ENCODE results near the gene SUN2.
"Not testable (repeated sequence)": the region's sequence is repeated elsewhere in the genome, so short reads cannot be mapped to it uniquely, and the experiment has no call there.

The SUN2 gene, protein sequence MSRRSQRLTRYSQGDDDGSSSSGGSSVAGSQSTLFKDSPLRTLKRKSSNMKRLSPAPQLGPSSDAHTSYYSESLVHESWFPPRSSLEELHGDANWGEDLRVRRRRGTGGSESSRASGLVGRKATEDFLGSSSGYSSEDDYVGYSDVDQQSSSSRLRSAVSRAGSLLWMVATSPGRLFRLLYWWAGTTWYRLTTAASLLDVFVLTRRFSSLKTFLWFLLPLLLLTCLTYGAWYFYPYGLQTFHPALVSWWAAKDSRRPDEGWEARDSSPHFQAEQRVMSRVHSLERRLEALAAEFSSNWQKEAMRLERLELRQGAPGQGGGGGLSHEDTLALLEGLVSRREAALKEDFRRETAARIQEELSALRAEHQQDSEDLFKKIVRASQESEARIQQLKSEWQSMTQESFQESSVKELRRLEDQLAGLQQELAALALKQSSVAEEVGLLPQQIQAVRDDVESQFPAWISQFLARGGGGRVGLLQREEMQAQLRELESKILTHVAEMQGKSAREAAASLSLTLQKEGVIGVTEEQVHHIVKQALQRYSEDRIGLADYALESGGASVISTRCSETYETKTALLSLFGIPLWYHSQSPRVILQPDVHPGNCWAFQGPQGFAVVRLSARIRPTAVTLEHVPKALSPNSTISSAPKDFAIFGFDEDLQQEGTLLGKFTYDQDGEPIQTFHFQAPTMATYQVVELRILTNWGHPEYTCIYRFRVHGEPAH

DNA sequence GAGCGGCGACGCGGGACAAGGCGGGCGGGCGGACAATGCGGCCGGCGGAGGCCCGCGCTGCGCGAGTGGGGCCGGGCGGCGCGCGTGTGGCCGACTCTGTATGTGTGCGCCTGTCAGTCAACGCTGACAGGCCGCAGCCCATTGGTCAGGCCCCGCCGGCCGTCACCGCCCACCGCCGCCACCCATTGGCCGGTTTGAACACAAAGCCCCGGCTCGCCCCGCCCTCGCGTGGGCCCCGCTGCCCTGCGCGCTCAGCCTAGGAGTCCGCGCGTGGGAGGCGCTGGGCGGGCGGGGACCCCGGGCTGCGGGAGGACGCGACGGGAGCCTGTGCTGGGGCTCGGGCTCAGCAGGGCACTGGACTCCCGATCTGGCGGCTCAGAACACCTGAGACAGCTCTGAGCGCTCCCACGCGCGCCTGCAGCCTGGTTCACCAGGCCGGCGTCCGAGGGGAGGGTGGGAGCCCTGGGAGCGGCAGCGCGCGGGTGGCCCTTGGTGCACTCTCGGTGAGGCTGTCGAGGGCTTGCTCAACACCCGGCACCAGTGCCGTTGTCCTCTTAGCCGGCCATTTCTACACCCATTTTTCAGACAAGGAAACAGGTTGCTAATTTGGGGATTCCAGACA lies at the start of gene SUN2:
Gene SUN2 (minus strand): TSS at position 88 of the 622 bp plus-strand sequence. CDS start 3,370 bp downstream, outside the sequence.
- peak; percentile 99 for DNase-seq (ENCODE audit: low spot score)

DNA sequence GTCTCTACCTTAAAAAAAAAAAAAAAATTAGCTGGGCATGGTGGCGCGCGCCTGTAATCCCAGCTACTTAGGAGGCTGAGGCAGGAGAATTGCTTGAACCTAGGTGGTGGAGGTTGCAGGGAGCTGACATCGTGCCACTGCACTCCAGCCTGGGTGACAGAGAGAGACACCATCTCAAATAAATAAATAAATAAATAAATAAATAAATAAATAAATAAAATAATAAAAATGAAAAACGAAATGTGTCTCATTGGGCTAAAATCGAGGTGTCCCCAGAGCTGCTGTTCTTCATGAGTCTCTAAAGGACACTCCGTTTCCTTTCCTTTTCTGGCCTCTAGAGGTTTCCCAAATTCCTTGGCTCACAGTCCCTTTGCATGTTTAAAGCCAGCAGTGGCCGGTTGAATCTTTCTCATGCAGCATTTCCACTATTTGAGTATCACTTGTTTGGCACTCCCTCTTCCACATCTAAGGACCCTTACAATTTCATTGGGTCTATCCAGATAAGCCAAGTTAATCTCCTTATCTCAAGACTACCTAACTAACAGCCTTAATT lies 49.3 kb upstream of the SUN2 start:
- not testable (repeated sequence) for DNase-seq (ENCODE audit: low spot score)

DNA sequence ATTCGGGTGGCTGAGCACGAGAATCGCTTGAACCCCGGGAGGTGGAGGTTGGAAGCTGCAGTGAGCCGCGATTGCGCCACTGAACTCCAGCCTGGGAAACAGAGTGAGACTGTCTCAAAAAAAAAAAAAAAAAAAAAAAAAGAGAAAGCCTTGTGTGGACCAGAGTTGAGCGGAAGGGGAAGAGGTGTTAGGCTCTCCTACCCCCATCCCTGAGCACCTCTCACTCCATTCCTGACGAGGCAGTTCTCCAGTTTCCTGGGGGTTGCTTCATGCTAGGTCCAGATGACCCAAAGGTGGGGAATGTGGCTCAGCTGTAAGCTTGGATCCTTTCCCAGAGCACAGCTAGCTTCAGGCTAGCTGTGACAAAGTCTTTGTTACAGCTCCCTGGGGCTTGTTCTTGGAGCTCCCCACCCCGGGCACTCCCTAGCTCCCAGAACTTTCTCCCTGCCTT lies 46.9 kb upstream of the SUN2 start:
- DNase-seq (ENCODE audit: low spot score): peak; percentile 85

DNA sequence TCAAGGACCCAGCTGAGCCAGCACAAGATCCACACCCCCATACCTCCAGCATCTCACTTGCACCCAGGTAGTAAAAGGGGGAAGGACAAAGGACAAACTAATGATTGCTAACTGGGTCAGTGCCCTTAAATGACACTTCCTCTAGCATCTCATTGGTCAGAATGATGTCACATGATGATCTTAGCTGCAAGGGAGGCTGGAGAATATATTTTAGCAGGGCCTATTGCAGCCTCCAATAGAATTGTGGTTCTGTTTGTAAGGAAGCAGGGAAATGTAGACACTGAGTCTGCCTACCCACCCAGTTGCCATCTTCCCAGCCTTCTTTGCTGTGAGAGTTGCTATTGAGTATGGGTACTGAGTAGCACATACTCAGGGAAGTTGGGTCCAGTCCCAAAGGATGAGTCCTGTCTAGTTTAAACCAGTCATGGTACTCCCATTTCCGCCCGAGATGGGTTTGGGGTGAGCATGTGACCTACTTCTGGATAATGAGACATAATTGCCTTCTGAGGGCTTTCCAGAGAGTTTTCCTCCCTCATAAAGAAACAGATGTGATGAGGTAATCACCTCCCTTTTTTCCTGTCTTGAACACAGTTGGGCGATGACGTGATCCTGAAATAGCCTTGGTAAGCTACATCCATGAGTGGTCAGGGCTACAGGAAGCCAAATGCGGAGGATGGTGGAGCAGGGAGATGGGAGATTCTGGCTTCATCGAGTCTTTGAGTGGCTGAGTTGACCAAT lies 43.6 kb upstream of the SUN2 start:
- no peak for DNase-seq (ENCODE audit: low spot score)

DNA sequence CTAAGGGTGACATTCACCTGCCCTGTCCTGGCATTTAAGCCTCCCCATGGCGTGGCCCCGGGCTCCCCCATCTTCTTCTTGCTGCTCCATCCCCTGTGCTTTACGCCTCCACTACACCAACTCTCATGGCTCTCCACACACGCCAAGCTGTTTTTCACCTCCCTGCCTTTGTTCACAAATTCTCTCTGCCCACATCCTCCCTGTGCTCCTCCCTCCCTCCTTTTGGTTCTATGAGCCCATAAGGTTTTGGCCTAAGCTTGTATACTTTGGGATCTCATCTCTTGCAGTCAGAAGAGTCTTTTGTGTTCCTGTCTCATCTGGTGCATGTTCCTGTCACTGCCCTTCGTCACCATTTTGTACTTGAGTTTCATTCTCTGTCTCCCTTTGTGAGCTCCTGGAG lies 42.7 kb upstream of the SUN2 start:
- no peak for DNase-seq (ENCODE audit: low spot score)

DNA sequence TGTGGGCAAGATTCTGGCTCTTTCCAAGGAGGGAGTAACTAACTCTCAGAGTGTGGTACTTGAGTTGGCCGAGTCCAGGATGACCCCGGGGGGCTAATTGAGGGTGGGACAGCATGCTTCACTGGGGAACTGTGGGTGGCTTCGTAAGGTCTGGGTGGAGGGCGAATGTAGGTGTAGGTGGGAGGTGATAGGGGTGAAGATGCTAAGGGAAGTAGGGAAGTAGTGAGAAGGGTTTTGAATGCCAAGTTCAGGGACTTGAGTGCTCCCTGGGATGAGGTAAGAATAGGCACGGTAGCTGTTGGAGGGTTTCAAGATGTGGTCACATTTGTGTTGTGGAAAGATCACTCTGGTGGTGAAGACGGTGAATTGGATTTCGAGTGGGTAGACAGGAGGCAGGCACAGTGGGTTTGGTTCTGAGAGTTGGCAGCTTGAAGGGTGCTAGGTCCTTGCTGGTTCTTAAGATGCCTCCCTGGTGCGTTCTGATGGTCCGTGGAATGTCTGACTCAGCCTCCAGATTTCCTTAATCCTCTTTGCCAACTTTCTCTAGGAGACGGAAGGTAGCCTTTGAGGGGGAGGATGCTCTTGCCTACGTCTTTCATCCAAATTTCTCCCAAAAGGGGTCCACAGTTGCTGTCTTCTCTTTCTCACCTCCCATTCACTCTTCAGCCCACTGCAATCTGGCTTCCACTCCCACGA lies 40.6 kb upstream of the SUN2 start:
- no peak for DNase-seq (ENCODE audit: low spot score)

DNA sequence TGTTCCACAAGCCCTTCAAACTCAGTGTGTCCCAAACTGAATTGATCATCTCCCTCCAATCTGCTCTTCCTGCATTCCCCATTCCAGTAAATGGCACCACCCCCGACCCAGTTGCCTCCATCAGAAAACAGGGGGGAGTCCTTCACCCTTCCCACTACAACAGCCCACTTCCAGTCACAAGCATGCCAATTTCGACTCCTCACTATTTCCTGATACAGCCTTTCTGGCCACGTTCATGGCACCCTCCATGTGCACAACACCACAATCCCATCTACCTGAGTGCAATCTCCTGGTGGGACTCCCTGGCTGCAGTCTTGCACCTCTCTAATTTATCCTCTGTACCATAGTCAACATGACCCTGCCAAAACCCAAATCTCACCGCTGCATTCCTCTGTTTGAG lies 39.8 kb upstream of the SUN2 start:
- DNase-seq (ENCODE audit: low spot score): no peak

DNA sequence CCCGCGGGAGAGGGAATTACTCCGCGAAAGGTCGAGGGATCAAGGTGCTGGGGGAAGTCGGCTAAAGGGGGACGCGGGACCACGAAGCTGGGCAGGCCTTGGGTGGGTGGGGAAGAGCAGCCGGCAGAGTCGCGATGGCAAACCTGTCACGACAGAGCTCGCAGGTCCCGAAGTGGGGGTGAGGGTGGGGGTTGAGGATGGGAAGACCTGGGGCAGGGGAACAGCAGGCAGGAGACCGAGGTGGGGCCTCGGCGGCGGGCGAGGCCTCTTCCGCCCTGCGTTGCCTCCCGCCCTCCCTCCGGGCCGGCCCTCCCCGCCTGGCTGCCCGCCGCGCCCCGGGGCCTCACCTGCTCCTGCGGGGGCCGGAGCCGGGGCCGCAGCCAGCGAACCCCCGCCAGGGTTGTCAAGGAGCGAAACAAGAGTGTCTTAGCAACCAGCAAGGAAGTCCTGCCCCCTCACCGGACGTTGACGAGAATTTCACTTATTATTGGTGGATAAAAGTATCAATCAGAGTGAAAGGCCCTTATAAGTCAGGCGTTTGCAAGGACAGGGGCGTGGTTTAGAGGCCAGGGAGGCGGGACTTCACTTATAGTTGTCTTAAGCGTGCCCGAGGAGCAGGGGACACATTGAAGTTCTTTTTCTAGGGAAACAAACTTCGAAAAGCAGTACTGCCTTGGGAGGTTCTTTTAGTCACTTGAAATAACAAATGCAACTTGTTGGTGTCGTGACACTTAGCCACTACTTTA lies 38.1 kb upstream of the SUN2 start, which contains the start of gene DNAL4:
Gene DNAL4 (minus strand): TSS at position 423 of the 746 bp plus-strand sequence. CDS start 11,412 bp downstream, outside the sequence.
- peak; percentile 96 for DNase-seq (ENCODE audit: low spot score)

DNA sequence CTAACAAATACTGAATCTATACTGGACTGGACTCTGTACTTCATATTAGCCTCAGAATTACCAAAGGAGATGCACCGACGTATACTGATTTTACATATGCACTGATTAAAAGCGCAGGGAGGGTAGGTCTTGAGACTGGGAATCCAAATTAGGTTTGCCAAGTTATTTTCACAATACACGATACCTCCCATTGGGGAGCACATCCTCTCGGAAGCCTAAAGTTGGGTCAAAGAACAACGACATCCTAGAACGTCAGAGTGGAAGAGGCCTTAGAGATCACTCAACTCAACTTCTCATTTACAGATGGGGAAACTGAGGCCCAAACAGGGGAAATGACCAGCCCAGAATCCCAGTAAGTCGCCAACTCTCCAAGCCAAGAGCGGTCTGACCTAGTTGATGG lies 37.5 kb upstream of the SUN2 start:
- no peak for DNase-seq (ENCODE audit: low spot score)

DNA sequence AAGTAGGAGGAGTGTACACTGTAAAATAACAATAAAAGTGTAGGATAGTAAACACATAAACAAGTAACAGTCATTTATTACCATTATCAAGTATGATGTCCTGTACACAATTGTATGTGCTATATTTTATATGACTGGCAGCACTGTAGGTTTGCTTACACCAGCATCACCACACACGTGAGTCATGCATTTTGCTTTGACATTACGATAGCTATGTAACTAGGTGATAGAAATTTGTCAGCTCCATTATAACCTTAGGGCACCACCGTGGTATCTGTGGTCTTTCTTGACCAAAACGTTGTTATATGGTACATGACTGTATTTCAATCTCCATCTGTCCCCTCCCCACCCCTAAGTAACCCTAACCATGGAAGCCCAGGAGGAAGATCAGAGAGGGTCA lies 37.0 kb upstream of the SUN2 start:
- no peak for DNase-seq (ENCODE audit: low spot score)

DNA sequence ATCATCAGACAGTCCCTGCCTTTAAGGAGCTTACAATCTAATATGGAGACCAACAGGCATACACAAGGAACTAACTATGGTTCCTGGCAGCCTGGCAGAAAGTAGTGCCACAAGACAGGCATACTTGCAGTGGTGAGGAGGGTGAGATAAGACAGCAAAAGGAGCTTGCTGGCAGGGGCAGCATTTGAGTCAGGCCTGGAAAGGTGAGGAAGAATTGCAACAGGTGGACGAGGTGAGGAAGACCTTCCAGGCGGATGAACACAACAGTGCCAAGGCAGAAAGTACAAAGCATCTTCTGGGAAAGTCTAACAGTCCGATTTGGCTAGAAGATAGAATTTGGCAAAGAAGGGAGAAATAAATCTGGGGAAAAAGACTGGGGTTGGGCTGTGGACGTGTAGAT lies 33.8 kb upstream of the SUN2 start:
- DNase-seq (ENCODE audit: low spot score): no peak

DNA sequence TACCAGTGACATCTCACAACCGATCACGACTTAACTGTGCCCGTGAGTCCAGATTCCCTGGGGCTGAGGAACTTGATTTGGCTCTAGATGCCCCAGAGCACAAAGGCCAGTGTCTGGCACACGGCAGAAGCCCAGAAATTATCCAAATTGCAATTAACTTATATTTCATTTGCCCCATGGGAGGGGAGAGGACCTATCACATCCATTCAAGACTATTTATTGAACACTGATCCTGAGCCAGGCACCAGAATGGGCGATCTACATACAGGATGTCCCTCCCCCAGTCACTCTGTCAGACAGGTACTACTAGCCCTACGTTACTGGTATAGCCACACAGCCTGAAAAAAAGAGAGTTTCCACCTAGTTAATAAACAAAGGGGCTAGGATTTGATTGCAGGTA lies 33.0 kb upstream of the SUN2 start:
- no peak for DNase-seq (ENCODE audit: low spot score)

DNA sequence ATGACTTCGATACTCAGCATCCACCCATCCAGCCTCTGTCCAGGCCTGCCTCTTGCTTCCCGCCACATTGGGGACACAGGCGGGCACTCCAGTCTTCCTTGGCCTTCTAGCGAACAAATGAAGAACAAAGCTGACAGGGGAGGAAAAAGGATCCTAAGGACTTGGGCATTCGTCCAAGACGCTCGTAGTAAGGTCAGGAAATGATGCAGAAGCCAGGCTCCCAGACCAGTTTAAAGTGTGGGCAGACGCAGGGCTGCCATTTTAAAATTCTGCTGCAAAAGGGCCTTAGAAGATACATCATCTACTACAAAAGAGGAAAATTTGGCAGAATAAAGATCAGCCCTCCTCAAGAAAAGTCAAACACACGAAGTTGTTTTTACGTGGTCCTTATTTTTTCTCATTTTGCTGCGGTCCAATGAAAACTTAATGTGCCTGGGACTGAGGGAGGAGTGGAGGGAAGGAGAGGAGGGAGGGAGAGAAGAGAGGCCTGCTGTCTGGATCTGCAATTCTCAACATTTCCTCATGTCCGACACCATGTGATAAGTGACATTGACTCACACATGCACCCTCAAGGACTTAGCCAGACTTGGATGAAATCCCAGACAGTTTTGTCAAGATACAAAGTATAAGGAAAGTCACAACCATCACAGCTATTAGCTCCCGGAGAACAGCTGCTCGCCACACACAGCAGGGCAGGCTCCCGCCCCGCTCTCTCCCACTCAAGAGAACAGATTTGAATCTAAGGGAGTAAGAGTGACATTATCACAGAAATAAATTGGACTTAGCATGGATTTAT lies 32.4 kb upstream of the SUN2 start:
- peak; percentile 82 for DNase-seq (ENCODE audit: low spot score)

DNA sequence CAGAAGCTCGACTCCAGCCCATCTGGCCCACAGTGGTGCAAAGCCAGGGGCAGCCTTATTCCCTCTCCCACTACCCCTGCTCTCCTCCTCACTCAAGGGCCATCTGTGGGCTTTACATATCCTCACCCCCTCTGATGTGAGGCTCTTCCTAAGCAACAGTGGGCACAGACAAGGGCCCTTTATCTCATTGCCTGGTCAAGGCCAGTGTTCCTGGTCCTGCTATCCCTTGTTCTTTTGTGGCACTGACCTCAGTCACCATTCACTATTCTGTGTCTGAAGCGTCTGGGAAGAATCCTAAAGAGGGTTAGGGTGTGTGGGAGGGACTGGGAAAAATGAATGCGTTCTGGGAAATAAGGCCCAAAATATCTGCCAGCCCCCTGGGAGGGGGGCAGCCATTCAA lies 30.8 kb upstream of the SUN2 start:
- DNase-seq (ENCODE audit: low spot score): no peak

DNA sequence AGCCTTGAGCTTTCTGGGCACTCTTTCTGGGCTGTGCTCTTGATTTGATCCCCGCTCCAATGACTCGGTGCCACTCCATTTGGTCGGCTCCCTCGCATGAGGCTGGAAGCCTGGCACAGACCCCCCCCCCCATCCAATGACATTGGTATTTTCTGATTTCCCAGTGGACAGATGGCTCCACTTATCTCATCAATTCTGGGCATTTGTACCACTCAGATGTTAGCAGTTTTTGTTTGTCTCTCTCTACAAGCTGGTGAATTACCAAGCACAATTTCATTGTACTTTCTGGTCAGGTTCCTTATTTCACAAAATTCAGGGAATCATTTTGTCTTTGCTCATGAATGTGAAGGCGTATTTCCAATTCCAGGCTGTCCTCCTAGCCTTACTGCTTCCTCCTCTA lies 29.1 kb upstream of the SUN2 start:
- no peak for DNase-seq (ENCODE audit: low spot score)

DNA sequence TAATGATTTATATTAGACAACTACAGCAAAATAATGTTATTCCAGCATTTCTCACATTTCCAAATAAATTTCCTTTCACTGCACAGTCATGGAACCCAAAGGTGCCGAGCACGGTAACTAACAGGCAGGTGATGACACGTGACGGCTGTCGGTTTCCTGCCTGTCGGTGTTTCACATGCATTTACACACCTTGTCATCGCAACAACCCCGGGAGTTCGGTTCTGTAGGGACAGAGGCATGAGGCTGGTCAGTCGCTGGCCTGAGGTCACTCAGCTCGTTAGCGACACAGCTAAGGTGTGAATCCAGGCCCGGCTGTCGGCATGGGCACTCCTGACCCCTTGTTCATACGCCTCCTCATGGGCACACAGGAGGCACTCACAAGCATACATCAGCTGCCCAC lies 28.2 kb upstream of the SUN2 start:
- DNase-seq (ENCODE audit: low spot score): no peak

DNA sequence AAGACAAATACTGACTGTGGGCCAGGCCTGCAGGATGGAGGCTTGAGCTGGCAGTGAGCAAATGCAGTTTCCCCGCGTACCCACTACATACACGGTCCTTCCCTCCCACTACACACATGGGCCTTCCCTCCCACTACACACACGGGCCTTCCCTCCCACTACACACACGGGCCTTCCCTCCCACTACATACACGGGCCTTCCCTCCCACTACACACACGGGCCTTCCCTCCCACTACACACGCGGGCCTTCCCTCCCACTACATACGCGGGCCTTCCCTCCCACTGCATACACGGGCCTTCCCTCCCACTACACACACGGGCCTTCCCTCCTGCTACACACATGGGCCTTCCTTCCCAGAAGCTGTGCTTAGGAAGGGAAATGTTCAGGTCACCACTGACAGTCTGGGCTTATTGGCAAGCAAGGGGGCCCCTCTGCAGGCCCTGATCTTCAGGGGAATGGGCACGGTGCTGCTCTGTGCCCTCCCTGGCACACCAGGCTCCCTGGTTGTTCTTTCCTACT lies 27.4 kb upstream of the SUN2 start:
- DNase-seq (ENCODE audit: low spot score): no peak

DNA sequence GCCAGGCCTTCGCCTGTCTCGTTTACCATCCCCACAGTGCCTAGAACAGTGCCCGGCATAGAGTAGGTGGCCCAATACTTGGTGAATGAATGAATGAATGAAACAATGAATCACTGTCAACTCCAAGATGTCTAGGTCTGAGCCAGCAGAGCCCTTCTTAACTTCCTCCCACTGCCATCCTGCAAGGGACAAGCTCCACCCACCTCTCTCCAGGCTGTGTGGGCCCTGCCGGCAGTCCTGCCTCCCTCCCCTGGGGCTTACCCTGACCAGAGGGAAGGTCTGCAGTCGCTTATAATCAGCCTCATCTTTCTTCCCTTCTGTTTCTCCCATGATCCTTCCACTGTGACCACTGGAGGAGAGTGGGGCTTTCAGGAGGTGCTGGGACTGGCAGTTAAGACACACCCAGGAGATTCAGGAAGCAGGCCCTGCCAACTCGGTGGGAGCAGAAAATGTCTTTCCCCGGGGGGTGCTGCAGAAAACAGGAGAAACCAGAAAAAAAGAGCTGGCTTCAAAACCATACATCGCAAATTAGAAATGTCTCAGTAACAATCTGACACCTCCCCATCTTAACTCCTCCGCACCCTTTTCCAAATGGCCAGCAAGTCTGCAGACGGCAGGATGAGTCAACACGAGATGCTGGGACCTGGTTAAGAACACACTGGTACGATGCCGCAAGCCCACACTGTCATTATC lies 26.8 kb upstream of the SUN2 start:
- no peak for DNase-seq (ENCODE audit: low spot score)

DNA sequence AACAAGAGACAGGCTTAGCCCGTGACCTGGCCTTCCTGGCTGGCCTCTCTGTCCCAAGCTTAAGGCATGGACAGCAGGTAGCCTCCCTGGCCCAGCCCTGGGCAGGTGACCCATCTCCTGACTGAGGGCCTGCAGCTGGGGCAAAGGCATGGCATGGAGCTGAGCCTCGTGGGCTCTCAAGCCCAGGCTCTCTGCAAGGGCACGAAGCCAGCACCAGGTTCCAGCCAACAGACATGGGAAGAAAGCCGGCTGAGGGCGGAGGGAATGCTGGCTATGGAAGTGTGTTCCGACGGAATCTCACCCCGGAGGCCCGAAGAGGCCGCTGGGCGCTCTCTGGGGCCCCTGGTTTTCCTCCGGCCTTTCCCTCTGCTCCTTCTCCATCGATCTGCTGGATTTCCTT lies 25.2 kb upstream of the SUN2 start:
- DNase-seq (ENCODE audit: low spot score): no peak

Measured in hepatic stellate cell (primary cell).